ENCODE results near the gene THAP4. TPM values are rescaled to one million over a fixed set of nuclear protein-coding genes. Genes with fewer than 3 reads are reported as not detected.
"Not testable (repeated sequence)": the region's sequence is repeated elsewhere in the genome, so short reads cannot be mapped to it uniquely, and the experiment has no call there.

The THAP4 gene
- total RNA-seq, 1 experiment from 2014 or later = 88.6 TPM

DNA sequence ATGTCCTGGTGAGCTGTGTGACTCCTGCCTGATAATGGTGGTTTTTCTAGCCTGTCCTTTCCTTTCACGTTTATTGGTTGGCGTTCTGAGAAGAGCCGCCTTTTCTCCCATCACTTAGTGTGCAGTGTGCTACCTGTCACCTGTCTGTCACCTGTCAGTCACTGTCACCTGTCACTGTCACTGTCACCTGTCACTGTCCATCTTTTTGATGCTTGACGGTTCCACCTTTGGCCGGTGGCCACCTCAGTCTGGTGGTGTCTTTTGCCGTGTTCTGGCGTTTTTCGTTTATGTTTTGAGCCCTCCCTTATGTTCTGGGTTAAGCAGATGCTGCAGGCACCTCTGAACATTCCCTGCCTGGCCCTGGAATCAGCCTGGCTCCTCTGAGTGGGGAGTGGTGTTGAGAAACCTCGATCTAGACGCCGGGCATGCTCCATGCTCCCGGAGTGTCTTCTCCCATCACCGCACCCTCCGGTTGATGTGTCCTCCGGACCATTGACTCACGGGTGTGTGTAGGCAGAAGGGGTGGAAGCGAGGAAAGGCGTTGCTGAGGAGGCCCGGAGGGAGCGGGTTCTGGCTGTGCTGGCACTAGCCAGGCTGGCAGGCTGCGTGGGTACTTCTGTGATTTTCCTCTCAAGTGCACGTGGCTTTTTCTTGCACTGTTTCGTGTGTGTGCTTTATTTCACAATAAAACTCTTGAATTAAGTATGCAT lies 28.9 kb upstream of the THAP4 start (continued):
- TF ChIP-seq ZNF532 (CRISPR knock-in tag; IDR thresholded peaks at IDR 0.05; ENCODE audit: borderline replicate concordance) (no peak), NR2C2 (CRISPR knock-in tag; IDR thresholded peaks at IDR 0.05) (no peak), MYBL2 (CRISPR knock-in tag; IDR thresholded peaks at IDR 0.05) (no peak)
- TF ChIP-seq, protein P1, sequence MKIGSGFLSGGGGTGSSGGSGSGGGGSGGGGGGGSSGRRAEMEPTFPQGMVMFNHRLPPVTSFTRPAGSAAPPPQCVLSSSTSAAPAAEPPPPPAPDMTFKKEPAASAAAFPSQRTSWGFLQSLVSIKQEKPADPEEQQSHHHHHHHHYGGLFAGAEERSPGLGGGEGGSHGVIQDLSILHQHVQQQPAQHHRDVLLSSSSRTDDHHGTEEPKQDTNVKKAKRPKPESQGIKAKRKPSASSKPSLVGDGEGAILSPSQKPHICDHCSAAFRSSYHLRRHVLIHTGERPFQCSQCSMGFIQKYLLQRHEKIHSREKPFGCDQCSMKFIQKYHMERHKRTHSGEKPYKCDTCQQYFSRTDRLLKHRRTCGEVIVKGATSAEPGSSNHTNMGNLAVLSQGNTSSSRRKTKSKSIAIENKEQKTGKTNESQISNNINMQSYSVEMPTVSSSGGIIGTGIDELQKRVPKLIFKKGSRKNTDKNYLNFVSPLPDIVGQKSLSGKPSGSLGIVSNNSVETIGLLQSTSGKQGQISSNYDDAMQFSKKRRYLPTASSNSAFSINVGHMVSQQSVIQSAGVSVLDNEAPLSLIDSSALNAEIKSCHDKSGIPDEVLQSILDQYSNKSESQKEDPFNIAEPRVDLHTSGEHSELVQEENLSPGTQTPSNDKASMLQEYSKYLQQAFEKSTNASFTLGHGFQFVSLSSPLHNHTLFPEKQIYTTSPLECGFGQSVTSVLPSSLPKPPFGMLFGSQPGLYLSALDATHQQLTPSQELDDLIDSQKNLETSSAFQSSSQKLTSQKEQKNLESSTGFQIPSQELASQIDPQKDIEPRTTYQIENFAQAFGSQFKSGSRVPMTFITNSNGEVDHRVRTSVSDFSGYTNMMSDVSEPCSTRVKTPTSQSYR (CRISPR knock-in tag; IDR thresholded peaks at IDR 0.05) = no peak

GRCh38 chr2:241662731-241663130 lies 25.8 kb upstream of the THAP4 start:
- ATAC-seq; CTCF ChIA-PET; POLR2A ChIA-PET; H3K27me3 Mint-ChIP-seq (ENCODE audit: low read depth); H3K9me3 Mint-ChIP-seq; DNase-seq (ENCODE audit: low spot score); H3K4me1 Mint-ChIP-seq; H3K27ac Mint-ChIP-seq; H3K4me3 Mint-ChIP-seq: not testable (repeated sequence)
- H3K36me3 Mint-ChIP-seq = peaks cover 35% of the 10 kb centered on the region

DNA sequence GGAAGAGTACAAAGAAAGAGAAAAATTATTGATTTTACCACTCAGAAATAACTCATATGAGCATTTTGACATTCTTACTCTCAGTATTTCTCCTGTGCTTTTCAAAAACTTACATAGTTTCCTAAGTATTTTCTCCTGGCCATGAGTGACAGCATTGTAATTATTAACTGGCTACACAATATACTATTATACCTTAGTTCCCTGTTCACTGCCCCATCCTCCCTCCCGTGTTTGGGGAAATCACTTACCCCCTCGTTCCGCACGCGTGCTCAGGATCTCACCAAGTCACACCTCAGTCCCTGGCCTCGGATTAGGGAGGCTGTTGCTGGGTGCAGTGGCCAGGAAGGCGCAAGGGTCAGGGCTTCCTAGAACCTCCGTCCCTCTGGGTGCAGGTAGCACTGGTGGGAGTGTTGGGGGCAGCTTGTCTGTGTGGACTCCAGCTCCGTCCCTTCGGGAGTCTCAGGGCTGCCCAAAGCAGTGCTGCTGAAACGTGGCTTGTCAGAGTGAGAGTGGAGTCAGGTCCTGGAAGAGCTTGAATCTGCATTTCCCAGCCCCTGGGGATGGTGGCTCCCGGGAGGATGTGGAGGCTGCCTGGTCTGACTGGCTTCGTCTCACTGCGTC lies 23.7 kb upstream of the THAP4 start:
- DNase-seq (ENCODE audit: low spot score) (no peak), ATAC-seq (no peak)
- Mint-ChIP-seq H3K4me1 (no peaks in the 10 kb centered on the region), H3K9me3 (no peaks in the 10 kb centered on the region), H3K4me3 (no peak overlapping the region), H3K27me3 (ENCODE audit: low read depth) (no peaks in the 10 kb centered on the region), H3K36me3 (peaks cover 37% of the 10 kb centered on the region), H3K27ac (no peak overlapping the region)
- ChIA-PET POLR2A (no interaction called here), CTCF (no interaction called here)
- no peak for TF ChIP-seq ZBTB21 (CRISPR knock-in tag; IDR thresholded peaks at IDR 0.05; ENCODE audit: borderline replicate concordance)
- TF ChIP-seq ELF4 (CRISPR knock-in tag; IDR thresholded peaks at IDR 0.05; ENCODE audit: low read depth) = no peak
- TF ChIP-seq ATF1 (CRISPR knock-in tag; IDR thresholded peaks at IDR 0.05) = no peak
- TF ChIP-seq TP53 (CRISPR knock-in tag; IDR thresholded peaks at IDR 0.05) = no peak
- no peak for TF ChIP-seq ATF2 (CRISPR knock-in tag; IDR thresholded peaks at IDR 0.05; ENCODE audit: borderline replicate concordance, low read depth)
- TF ChIP-seq E2F5 (CRISPR knock-in tag; IDR thresholded peaks at IDR 0.05) = no peak
- TF ChIP-seq, protein P2, sequence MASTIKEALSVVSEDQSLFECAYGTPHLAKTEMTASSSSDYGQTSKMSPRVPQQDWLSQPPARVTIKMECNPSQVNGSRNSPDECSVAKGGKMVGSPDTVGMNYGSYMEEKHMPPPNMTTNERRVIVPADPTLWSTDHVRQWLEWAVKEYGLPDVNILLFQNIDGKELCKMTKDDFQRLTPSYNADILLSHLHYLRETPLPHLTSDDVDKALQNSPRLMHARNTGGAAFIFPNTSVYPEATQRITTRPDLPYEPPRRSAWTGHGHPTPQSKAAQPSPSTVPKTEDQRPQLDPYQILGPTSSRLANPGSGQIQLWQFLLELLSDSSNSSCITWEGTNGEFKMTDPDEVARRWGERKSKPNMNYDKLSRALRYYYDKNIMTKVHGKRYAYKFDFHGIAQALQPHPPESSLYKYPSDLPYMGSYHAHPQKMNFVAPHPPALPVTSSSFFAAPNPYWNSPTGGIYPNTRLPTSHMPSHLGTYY (CRISPR knock-in tag; IDR thresholded peaks at IDR 0.05) = no peak
- TF ChIP-seq, protein P3, sequence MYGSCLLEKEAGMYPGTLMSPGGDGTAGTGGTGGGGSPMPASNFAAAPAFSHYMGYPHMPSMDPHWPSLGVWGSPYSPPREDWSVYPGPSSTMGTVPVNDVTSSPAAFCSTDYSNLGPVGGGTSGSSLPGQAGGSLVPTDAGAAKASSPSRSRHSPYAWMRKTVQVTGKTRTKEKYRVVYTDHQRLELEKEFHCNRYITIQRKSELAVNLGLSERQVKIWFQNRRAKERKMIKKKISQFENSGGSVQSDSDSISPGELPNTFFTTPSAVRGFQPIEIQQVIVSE (CRISPR knock-in tag; IDR thresholded peaks at IDR 0.05; ENCODE audit: borderline replicate concordance) = no peak
- TF ChIP-seq NFE2L1 (CRISPR knock-in tag; IDR thresholded peaks at IDR 0.05) = no peak
- TF ChIP-seq, protein P4, sequence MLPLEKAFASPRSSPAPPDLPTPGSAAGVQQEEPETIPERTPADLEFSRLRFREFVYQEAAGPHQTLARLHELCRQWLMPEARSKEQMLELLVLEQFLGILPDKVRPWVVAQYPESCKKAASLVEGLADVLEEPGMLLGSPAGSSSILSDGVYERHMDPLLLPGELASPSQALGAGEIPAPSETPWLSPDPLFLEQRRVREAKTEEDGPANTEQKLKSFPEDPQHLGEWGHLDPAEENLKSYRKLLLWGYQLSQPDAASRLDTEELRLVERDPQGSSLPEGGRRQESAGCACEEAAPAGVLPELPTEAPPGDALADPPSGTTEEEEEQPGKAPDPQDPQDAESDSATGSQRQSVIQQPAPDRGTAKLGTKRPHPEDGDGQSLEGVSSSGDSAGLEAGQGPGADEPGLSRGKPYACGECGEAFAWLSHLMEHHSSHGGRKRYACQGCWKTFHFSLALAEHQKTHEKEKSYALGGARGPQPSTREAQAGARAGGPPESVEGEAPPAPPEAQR (CRISPR knock-in tag; IDR thresholded peaks at IDR 0.05) = no peak
- no peak for TF ChIP-seq NFATC4 (CRISPR knock-in tag; IDR thresholded peaks at IDR 0.05)
- no peak for TF ChIP-seq JAZF1 (CRISPR knock-in tag; IDR thresholded peaks at IDR 0.05)
- TF ChIP-seq ZBTB43 (CRISPR knock-in tag; IDR thresholded peaks at IDR 0.05) = no peak

All from WTC11 (cell line).